Epithelial cell of prostate (primary cell): ENCODE measurements around the gene DMD.
A peak's percentile ranks its signal among the peaks of the same experiment; 100 is the strongest.
"Not testable (repeated sequence)": the region's sequence is repeated elsewhere in the genome, so short reads cannot be mapped to it uniquely, and the experiment has no call there.

Source experiments
- DNase-seq: peaks from one replicate; pipeline ENCODE4 v3.0.0-alpha.2; 2011; ENCODE audit warnings: low read depth, low spot score
- H3K27ac ChIP-seq: fragments of 450-650 bp; 2 replicates; pipeline ENCODE4 v1.5.1; 2017; ENCODE audit warnings: mild to moderate bottlenecking

Gene DMD

DNA sequence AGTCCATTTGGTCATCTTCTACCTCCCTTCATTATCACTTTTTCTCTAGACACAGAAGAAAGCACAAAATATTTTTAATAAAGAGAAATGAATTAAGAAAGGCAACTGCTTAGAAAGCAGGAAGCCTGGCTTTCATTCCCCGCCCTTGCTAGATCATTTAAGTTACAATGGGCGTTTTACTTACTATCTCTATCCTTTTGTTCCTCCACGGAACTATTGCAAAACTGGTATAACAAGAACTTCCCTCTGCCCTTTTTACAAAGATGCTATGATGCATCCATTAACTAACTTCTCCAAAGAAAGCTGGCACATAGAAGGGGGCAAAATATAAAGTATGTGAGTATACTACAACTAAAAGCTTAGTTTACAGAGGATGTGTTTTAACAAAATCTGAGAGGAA, 1705.0 kb downstream of the DMD start:
- H3K27ac ChIP-seq, result no peak overlapping the region
- DNase-seq, result no peak

DNA sequence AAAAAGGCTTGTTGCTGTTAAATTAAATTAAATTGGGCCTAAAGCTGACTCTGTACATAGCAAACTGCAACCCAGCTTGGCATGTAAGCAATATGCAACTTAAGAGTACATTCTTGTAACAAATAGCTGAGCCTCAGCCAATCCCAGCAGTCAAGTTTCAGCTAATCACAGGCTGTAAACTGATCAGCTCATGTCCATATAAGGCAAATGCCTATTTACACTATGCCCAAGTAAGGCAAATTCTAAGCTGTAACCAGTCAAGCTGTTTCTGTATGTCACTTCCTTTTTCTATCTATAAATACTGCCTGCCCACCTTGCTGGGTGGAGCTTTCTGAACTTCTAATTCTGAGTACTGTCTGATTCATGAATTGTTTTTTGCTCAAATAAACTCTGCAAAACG, 1710.4 kb downstream of the DMD start:
- no peak overlapping the region for H3K27ac ChIP-seq
- DNase-seq, result no peak

DNA sequence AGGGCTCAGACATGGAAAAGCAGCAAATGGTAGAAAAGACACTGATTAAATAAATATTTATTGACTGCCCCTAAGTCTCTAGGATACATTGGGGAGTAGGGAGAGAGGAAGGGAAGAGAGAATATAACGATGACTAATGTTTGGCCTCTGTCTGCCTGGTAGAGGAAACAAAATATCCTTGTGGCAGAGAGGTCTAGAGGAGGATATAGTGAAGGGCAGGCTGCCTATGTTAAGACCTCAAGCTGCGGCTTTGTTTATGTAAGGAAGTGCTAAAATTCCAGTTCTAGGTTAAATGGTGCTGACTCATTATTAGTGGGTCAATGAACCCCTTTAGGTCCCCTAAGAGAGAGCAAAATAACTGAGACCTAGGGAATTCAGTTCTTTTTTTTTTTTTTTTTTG, 1712.2 kb downstream of the DMD start:
- H3K27ac ChIP-seq, result no peak overlapping the region
- DNase-seq, result no peak

DNA sequence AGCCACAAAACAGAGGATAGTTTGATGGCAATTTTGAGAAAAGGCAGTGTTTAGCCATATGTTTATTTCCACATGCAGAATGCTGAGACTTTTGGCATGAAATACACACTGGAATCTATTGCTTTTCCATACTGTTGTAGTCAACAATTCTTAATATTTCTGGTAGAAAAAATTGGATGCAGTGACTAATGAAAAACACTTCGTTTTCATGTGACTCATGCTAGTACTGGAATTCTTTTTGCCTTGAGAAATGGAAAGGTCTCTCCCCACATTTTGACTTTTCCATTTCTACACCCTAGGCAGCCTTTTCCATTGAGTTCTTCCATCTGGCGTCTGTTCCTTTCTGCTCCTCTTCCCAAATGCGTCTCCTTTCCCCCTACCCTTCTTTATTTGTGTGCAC, 1714.3 kb downstream of the DMD start:
- no peak for DNase-seq
- H3K27ac ChIP-seq, result no peak overlapping the region

DNA sequence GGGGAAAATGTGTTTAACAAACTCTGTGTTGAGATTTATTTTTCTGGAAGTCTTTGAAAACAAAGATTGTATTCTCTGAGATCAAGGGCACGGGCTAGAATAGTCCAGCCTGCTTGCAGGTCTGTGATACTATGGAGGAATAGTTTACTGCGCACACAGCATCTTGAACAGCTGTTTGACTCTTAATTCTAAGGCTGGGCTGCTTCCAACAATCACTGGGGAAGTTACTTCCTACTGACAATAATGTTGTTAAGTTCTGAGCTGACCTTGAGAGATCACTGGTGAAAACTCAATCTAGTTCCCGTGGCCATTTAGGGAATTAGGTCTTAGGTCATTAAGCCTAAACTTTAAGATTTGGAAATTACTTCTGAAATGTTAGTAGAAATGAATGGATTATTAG, 1723.4 kb downstream of the DMD start:
- DNase-seq, result no peak

DNA sequence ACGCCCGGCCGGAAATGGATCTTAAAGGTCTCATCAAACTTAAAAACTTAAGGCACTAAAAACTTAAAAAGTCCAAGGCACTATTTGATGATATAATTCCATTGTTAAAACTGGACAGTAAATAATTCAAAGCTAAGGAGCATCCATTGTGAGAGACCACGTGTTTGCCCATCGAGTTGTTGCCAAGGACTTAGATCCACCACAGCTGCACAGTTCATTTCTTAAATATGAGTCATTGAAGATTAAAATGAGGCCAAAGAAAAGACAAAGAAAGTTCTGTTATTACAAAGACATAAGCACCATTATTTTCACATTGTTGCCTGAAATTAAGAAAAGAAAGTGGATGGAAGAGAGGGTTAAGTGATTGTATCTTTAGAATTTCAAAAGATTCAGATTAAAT, 1728.0 kb downstream of the DMD start:
- no peak overlapping the region for H3K27ac ChIP-seq

More for the DNA sequence above, 1723.4 kb downstream of the DMD start:
- no peak overlapping the region for H3K27ac ChIP-seq

DNA sequence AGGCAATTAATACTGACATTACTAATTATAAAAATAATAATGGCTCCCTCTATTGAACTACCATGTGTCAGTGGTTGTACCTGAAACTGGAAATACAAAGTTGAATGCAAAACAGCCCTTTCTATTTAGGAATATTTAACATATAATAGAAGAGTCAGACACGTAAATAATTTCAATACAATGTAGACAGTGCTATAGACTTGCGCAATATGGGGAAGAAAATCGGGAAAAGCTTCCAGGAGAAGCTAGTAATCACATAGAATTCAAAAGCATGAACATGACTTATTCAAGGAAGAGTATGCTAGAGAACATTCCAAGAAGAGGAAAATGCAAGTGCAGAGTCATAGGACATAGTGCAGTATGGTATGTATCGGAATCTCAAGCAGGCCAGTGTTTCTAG, 1730.7 kb downstream of the DMD start:
- no peak for DNase-seq
- H3K27ac ChIP-seq, result no peak overlapping the region

More for the DNA sequence above, 1728.0 kb downstream of the DMD start:
- DNase-seq, result no peak

DNA sequence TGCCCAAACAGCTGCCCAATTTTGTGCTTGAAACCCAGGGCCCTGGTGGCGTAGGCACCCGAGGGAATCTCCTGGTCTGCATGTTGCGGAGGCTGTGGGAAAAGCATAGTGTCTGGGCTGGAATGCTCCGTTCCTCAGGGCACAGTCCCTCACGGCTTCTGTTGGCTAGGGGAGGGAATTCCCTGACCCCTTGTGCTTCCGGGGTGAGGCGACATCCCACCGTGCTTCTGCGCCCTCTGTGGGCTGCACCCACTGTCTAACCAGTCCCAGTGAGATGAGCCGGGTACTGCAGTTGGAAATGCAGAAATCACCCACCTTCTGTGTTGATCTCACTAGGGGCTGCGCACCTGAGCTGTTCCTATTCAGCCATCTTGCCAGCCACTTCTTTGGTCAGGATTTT, 1740.1 kb downstream of the DMD start:
- no peak for DNase-seq
- H3K27ac ChIP-seq, result no peak overlapping the region

DNA sequence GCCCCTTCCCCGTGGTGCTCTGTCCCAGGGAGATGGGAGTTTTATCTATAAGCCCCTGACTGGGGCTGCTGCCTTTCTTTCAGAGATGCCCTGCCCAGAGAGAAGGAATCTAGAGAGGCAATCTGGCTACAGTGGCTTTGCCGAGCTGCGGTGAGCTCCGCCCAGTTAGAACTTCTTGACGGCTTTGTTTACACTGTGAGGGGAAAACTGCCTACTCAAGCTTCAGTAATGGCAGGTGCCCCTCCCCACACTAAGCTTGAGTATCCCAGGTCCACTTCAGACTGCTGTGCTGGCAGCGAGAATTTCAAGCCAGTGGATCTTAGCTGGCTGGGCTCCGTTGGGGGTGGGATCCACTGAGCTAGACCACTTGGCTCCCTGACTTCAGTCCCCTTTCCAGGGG, 1740.6 kb downstream of the DMD start:
- DNase-seq, H3K27ac ChIP-seq: not testable (repeated sequence)

DNA sequence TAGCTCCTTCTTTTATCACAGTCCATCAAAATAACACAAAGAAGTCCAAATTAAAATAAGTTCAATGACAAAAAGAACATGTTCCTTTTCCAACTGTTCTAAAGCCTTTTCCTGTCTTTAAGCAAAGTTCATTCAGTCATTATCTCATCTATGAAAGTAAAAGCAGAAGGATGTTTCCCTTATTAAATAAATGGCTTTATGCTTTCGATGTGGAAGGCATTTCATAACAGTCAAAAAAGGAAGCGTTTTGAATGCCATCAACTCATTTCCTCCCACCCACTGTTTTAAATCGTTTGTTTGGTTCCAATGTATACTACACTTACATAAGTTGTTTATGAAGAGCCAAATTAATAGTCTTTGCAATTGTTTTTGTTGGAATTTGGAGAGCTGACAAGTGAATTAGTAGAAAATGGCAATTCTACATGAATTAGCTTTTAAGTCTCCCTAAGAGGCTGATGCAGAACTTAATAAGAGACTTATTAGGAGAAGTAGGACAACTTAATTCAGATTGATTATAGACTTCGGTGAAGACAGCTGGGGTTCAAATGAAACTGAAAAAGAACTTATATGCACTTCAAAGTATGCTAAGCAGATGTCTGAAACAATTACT, 1746.9 kb downstream of the DMD start:
- no peak for DNase-seq

DNA sequence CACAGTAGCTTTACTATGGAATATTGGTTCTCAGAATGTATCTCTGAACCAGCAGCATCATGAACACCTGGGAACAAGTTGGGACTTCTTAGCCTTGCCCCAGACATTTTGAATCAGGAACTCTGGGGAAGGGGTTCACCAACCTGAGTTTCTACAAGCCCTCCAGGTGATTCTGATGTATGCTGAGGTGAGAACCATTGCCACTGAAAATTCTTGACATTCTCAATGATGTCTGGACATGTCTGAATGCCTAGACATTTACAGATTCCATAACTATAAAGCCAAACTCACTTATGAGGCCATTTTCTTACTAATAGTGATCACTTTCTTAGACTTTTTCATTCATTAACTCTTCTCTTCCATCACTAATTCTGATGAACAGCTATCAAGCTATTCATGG, 1750.1 kb downstream of the DMD start:
- H3K27ac ChIP-seq, result no peak overlapping the region
- no peak for DNase-seq

More for the DNA sequence above, 1746.9 kb downstream of the DMD start:
- H3K27ac ChIP-seq, result no peak overlapping the region

DNA sequence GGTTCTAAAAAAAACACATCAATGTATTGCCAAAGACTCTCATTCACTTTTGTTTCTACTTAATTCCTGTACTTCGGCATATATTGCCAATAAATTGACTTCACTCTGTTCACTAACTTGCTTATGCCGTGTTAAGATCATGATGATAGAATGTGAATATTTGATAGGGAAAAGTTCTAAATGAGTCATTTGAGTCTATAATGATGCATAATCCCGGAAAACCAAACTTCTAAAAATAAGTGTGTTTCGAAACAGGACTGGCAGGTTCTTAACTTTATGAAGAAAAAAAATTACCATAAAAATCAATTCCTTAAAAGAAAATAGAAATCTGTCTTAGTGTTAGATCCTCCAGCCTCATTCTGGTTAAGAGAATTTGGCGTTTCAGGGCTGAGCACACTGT, 1752.0 kb downstream of the DMD start:
- H3K27ac ChIP-seq, result no peak overlapping the region
- DNase-seq, result no peak

DNA sequence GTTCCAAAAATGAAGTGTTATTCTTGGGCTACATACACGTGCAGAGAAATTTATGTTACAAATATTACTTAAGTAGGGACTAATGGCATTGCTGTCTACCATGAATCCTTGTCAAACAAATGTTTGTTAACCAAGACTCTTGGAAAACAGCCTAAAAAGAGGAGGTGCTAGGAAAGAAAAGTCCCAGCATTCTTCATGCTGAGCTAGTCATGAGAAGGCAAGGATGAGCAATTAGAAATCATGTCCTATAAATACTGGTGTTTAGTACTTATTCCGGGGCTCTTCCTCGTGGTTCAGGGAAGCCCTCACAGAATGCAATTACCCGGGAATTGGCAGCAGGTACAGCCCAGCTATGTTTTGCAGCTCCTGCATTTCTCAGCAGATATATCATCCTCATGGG, 1761.4 kb downstream of the DMD start:
- H3K27ac ChIP-seq, result no peak overlapping the region
- no peak for DNase-seq

DNA sequence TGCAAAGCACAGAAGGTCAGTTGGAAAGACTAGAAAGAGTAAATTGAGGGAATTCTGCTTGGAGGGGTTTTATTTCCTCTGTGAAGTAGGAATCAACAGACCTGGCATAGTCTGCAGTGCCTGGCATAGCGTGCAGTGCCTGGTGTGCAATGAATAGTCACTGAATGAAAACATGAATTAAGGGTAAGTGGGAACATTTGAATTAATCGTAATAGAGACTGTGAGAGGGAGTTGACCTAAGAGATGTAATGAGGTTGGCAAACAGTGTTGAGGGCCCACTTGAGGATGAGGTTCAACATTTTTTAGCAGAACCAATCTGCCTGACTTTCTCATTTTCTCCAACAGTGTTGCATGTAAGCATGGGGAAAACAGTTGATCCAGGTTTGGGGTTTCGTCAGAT, 1762.3 kb downstream of the DMD start:
- no peak overlapping the region for H3K27ac ChIP-seq
- DNase-seq, result no peak

DNA sequence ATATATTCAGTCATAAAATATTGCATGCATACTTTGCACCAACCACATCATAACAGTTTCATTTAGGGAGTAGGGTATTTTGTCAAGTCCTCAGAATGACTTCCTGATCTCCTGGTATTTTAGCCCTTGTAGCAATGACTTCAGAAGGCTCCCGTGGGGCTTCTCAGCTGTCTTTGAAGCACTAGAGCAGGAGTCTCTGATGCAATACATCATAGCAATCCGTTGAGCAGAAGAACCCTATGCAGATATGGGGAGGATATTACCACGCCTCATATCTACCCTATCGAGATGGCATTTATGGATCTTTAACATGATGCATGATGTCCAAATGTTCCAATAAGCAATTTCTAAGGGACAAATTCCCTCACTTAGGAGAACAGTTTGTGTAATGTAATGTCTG, 1765.8 kb downstream of the DMD start:
- DNase-seq, result no peak
- no peak overlapping the region for H3K27ac ChIP-seq

DNA sequence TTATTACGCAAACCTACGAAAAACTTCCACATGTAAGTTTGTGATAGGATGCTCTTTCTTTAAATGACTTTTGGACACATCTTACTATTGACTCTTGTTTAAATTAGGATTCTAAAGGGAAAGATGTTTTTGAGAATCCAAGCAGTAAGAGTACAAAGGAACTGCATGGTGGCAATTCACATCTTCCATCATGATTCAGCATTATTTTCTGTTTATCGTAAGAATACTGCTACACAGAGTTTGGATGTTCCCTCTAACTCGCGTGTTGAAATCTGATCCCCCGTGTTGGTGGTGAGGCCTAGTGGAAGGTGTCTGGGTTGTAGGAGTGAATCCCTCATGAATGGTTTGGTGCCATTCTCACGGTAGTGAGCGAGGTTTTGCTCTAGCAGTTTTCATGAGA, 1767.7 kb downstream of the DMD start:
- no peak for DNase-seq
- no peak overlapping the region for H3K27ac ChIP-seq

DNA sequence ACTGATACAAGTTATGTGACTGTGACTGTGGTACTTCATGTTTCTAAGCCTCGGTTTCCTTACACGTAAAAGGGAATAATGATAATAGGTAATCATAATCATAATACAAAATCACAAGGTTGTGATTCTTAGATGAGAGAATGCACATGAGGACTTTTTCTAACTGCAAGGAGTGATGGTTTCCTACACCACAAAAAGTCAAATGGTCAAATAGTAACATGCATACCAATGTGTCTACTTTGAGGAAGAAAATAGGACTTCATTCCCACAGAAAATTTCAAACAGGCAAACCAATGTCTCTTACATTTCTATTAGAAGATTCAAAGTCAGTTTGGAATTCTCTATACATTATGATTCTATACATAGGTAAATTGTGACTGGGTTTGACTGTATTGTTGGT, 1770.8 kb downstream of the DMD start:
- DNase-seq, result no peak
- H3K27ac ChIP-seq, result no peak overlapping the region

DNA sequence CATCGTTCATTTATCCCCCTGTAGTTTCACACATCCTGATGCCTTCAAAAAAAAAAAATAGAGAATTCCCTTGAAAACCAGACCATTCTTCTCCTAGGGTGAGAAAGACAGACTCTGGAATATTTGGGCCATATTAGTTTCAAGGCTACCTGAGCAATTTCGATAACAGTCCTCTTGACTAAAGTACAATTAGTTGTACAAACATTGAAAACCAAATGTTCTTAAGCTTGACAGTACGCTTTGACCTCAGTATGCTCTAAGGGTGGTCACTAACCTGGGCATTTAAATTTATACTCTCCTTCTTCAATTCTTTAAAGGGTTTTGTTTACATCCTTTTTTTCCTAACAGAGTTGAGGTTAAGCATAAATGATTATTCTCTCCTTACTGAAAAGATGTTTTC, 1774.9 kb downstream of the DMD start:
- H3K27ac ChIP-seq, result no peak overlapping the region
- DNase-seq, result no peak

DNA sequence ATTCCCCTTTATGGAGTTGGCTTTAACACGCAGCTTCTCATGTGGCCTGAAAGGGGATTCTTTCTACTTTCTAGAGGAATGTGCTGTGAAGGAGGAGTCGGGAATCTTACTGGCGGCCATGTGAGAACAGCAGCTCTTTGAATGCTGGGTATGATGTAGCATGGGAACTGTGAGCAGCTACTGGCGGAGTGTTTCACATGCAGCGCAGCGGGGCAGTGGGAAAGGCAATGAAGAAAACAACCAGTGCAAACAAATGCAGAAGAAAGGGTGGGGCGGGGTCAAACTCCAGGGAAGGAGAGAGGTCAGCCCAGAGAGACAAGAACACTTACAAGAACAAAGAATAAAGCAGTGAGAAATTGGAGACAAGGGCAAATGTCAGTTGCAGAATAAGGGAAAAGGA, 1775.8 kb downstream of the DMD start:
- no peak for DNase-seq
- no peak overlapping the region for H3K27ac ChIP-seq

DNA sequence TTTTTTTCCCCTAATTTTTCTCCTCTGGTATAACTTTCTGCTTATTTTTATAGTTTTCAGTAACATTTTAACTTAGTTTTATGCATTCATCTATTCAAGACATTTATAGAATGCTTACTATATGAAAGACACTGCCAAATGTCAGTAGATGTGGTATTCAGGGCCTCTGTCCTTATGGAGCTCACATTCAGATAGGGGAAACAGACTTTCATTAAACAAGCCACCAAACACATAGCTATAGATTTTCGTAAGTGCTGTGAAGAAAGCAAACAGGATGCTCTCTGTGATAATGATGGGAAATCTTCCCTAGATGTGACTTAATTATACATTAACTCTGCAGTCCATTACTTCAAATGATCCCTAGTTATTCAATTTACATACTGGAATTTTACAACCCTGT, 1777.5 kb downstream of the DMD start:
- H3K27ac ChIP-seq, result no peak overlapping the region
- no peak for DNase-seq

DNA sequence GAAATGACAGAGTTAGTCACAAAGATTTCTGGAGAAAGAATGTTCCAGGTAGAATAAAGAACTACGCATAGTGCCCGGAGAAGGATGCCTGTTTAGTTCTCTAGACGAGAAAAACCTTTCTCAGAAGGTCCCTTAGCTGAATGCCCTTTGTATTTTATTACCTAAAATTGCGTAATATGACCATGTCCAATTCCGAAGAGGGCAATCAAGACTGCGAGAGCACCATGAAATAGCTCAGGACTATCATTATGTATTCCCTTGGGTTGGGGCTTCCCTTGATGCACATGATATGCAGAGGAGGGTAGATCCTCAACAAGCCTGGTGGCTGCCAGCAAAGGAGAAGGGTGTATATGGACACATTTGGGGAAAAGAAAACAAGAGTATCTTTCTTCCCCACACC, 1781.4 kb downstream of the DMD start:
- H3K27ac ChIP-seq, result no peak overlapping the region
- DNase-seq, result no peak

DNA sequence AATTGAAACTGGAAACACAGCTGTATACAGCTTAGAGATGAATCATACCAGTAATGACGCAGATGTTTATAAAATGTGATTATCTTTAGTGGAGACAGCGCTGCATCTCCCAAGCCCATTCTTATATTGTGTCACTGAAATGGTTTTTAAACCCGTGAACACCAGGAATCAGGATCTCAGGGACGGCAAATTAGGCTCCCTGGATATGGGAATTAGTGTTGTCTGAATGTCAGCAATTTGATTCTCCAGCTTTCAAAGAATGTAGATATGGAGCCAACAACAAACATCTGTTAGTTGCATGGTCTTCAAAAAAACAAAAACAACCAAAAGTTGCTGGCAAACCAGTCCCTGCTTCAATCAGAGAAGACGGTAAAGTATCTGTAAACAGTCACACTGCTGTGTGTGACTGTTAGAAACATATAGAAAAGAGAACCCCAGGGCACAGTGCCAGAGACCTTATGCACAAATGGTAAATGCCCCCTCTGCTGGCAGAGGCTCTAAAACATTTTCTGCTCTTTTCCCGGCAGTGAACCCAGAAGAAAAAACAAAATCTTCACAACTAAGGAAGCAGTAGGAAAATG, 1787.7 kb downstream of the DMD start:
- H3K27ac ChIP-seq, result no peak overlapping the region
- DNase-seq, result peak; percentile 2

DNA sequence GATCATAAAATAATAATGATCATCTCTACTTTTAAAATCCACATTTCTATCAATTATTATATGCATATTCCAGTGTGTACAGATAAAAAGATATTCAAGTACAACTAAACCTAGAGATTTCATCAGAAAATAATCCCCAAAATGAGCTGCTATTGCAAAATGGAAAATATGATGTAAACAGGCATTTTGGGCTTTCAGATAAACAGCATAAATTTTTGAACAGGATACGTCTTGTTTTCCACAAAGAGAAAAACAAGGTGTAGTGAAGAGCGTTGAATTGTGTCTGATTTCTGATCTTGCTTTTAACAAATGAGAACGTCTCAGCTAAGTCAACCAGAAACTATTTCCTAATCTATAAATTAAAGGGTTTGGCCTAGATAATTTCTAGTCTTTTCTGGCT, 1789.9 kb downstream of the DMD start:
- no peak for DNase-seq

More for the DNA sequence above, 1789.9 kb downstream of the DMD start:
- H3K27ac ChIP-seq, result no peak overlapping the region
